AG08395 (cell line): ENCODE results near the gene CDK12.
"Not testable (repeated sequence)": the region's sequence is repeated elsewhere in the genome, so short reads cannot be mapped to it uniquely, and the experiment has no call there.

Experiments
- DNase-seq: peaks from one replicate; pipeline ENCODE4 v3.0.0; 2012; ENCODE audit warnings: mixed read lengths, low spot score

Gene CDK12

GRCh38 chr17:39507511-39507910 lies 46.2 kb downstream of the CDK12 start:
- no peak for DNase-seq

GRCh38 chr17:39508987-39509386 lies 47.7 kb downstream of the CDK12 start:
- no peak for DNase-seq

GRCh38 chr17:39513309-39513708 lies 52.0 kb downstream of the CDK12 start:
- DNase-seq: no peak

GRCh38 chr17:39513915-39514314 lies 52.6 kb downstream of the CDK12 start:
- DNase-seq: no peak

- DNase-seq: no peak
These were observed 55.9 kb downstream of the CDK12 start for GRCh38 chr17:39517224-39517623.

GRCh38 chr17:39525801-39526506 lies 64.7 kb downstream of the CDK12 start:
- no peak for DNase-seq

- no peak for DNase-seq
These were observed 66.0 kb downstream of the CDK12 start for GRCh38 chr17:39527220-39527813.

GRCh38 chr17:39529455-39529854 lies 68.2 kb downstream of the CDK12 start:
- no peak for DNase-seq

- DNase-seq: no peak
These were observed 69.2 kb downstream of the CDK12 start for GRCh38 chr17:39530513-39530912.

- no peak for DNase-seq
These were observed 70.0 kb downstream of the CDK12 start for GRCh38 chr17:39531252-39531651.

- DNase-seq: no peak
These were observed 72.6 kb downstream of the CDK12 start for GRCh38 chr17:39533891-39534290.

GRCh38 chr17:39534768-39535405 lies 73.6 kb downstream of the CDK12 start:
- DNase-seq: no peak

- no peak for DNase-seq
These were observed 75.2 kb downstream of the CDK12 start for GRCh38 chr17:39536468-39536867.

- DNase-seq: not testable (repeated sequence)
These were observed 76.1 kb downstream of the CDK12 start for GRCh38 chr17:39537364-39537763.

GRCh38 chr17:39538866-39539265 lies 77.6 kb downstream of the CDK12 start:
- no peak for DNase-seq

- no peak for DNase-seq
These were observed 79.3 kb downstream of the CDK12 start for GRCh38 chr17:39540611-39541010.

- DNase-seq: no peak
These were observed 80.4 kb downstream of the CDK12 start for GRCh38 chr17:39541652-39542051.

GRCh38 chr17:39543176-39543575 lies 81.9 kb downstream of the CDK12 start:
- no peak for DNase-seq

GRCh38 chr17:39543664-39544063 lies 82.4 kb downstream of the CDK12 start:
- no peak for DNase-seq

GRCh38 chr17:39544361-39544760 lies 83.1 kb downstream of the CDK12 start:
- DNase-seq: not testable (repeated sequence)

- DNase-seq: peak; percentile 77
These were observed 86.6 kb downstream of the CDK12 start for GRCh38 chr17:39547713-39548478.

- DNase-seq: no peak
These were observed 87.4 kb downstream of the CDK12 start for GRCh38 chr17:39548494-39549225.
